ENCODE measurements around the gene IPCEF1. TPM values are rescaled to one million over a fixed set of nuclear protein-coding genes. Genes with fewer than 3 reads are reported as not detected.

IPCEF1 gene
- total RNA-seq, 1 experiment from 2014 or later = not detected

- Mint-ChIP-seq H3K27me3 (ENCODE audit: insufficient read depth, unreplicated experiment) (no peaks in the 10 kb centered on the region), H3K9me3 (ENCODE audit: unreplicated experiment) (no peaks in the 10 kb centered on the region), H3K4me1 (ENCODE audit: insufficient read depth, unreplicated experiment) (peaks cover 4% of the 10 kb centered on the region), H3K4me3 (ENCODE audit: unreplicated experiment) (no peak overlapping the region), H3K36me3 (ENCODE audit: insufficient read depth, unreplicated experiment) (no peaks in the 10 kb centered on the region), H3K27ac (ENCODE audit: low read depth, unreplicated experiment) (no peak overlapping the region)
- ChIA-PET POLR2A (interaction anchor here (2.3 kb wide), 1 partner anchor 121 kb away, joined by 8 read pairs; no protein-coding TSS in a partner anchor), CTCF (interaction anchor here (0.6 to 7.7 kb wide), 5 partner anchors 12 to 264 kb away, joined by 3 to 160 read pairs (median 3); no protein-coding TSS in a partner anchor)
- intact Hi-C loops (cut with micrococcal nuclease) = loop anchor here (10.0 kb wide), 1 partner anchor 922 kb away; no protein-coding TSS in a partner anchor
- peak; percentile 57 for DNase-seq (ENCODE audit: unreplicated experiment)
- peak; percentile 51 for TF ChIP-seq CTCF (IDR thresholded peaks at IDR 0.05; ENCODE audit: unreplicated experiment)
- no TSS peak for BruUV-seq (replicated peaks)
Observed at GRCh38 chr6:154156135-154156896, 200.3 kb downstream of the IPCEF1 start.

GRCh38 chr6:154154389-154154967 lies 202.1 kb downstream of the IPCEF1 start:
- DNase-seq (ENCODE audit: unreplicated experiment) = peak; percentile 64
- H3K27me3 Mint-ChIP-seq (ENCODE audit: insufficient read depth, unreplicated experiment) = no peaks in the 10 kb centered on the region
- TF ChIP-seq CTCF (IDR thresholded peaks at IDR 0.05; ENCODE audit: unreplicated experiment) = peak; percentile 64
- intact Hi-C loops (cut with micrococcal nuclease) = loop anchor here (1.0 to 10.0 kb wide), 5 partner anchors 123 to 920 kb away; no protein-coding TSS in a partner anchor
- no peaks in the 10 kb centered on the region for H3K9me3 Mint-ChIP-seq (ENCODE audit: unreplicated experiment)
- CTCF ChIA-PET = interaction anchor here (0.6 to 7.7 kb wide), 37 partner anchors 9 to 1113 kb away, joined by 3 to 160 read pairs (median 3); no protein-coding TSS in a partner anchor
- H3K36me3 Mint-ChIP-seq (ENCODE audit: insufficient read depth, unreplicated experiment) = no peaks in the 10 kb centered on the region
- peaks cover 4% of the 10 kb centered on the region for H3K4me1 Mint-ChIP-seq (ENCODE audit: insufficient read depth, unreplicated experiment)
- no peak overlapping the region for H3K27ac Mint-ChIP-seq (ENCODE audit: low read depth, unreplicated experiment)
- POLR2A ChIA-PET = interaction anchor here (0.5 to 2.3 kb wide), 2 partner anchors 69 to 123 kb away, joined by 3 to 8 read pairs; no protein-coding TSS in a partner anchor
- no peak overlapping the region for H3K4me3 Mint-ChIP-seq (ENCODE audit: unreplicated experiment)
- BruUV-seq (replicated peaks) = no TSS peak

- intact Hi-C loops (cut with micrococcal nuclease) = no loop called here
- no peaks in the 10 kb centered on the region for H3K4me1 Mint-ChIP-seq (ENCODE audit: insufficient read depth, unreplicated experiment)
- H3K27ac Mint-ChIP-seq (ENCODE audit: low read depth, unreplicated experiment) = no peak overlapping the region
- no peaks in the 10 kb centered on the region for H3K36me3 Mint-ChIP-seq (ENCODE audit: insufficient read depth, unreplicated experiment)
- no peaks in the 10 kb centered on the region for H3K27me3 Mint-ChIP-seq (ENCODE audit: insufficient read depth, unreplicated experiment)
- BruUV-seq (replicated peaks) = no TSS peak
- POLR2A ChIA-PET = no interaction called here
- no peak for TF ChIP-seq CTCF (IDR thresholded peaks at IDR 0.05; ENCODE audit: unreplicated experiment)
- no peak for DNase-seq (ENCODE audit: unreplicated experiment)
- H3K4me3 Mint-ChIP-seq (ENCODE audit: unreplicated experiment) = no peak overlapping the region
- CTCF ChIA-PET = no interaction called here
- no peaks in the 10 kb centered on the region for H3K9me3 Mint-ChIP-seq (ENCODE audit: unreplicated experiment)
Observed at GRCh38 chr6:154143753-154144152, 212.8 kb downstream of the IPCEF1 start.

GRCh38 chr6:154140743-154141142 lies 215.9 kb downstream of the IPCEF1 start:
- ChIA-PET POLR2A (no interaction called here), CTCF (interaction anchor here (1.3 kb wide), 1 partner anchor 230 kb away, joined by 5 read pairs; no protein-coding TSS in a partner anchor)
- H3K4me1 Mint-ChIP-seq (ENCODE audit: insufficient read depth, unreplicated experiment) = no peaks in the 10 kb centered on the region
- intact Hi-C loops (cut with micrococcal nuclease) = no loop called here
- H3K36me3 Mint-ChIP-seq (ENCODE audit: insufficient read depth, unreplicated experiment) = no peaks in the 10 kb centered on the region
- BruUV-seq (replicated peaks) = no TSS peak
- H3K9me3 Mint-ChIP-seq (ENCODE audit: unreplicated experiment) = no peaks in the 10 kb centered on the region
- H3K4me3 Mint-ChIP-seq (ENCODE audit: unreplicated experiment) = no peak overlapping the region
- TF ChIP-seq CTCF (IDR thresholded peaks at IDR 0.05; ENCODE audit: unreplicated experiment) = no peak
- no peak overlapping the region for H3K27ac Mint-ChIP-seq (ENCODE audit: low read depth, unreplicated experiment)
- no peaks in the 10 kb centered on the region for H3K27me3 Mint-ChIP-seq (ENCODE audit: insufficient read depth, unreplicated experiment)
- DNase-seq (ENCODE audit: unreplicated experiment) = no peak
